ENCODE results near the gene MPL. TPM values are rescaled to one million over a fixed set of nuclear protein-coding genes. Genes with fewer than 3 reads are reported as not detected.
A peak's percentile ranks its signal among the peaks of the same experiment; 100 is the strongest.

MPL gene
- total and polyA plus RNA-seq, 2 of the 13 experiments (the other 11 are each of a cell fraction or from before 2014, with no cell fraction given): not detected

GRCh38 chr1:43363935-43364525, 26.4 kb downstream of the MPL start:
- POLR2A ChIA-PET: interaction anchor here (0.8 to 1.8 kb wide), 2 partner anchors 9 to 16 kb away, joined by 4 to 10 read pairs; no protein-coding TSS in a partner anchor
- H3K4me1 ChIP-seq (ENCODE audit: insufficient read depth, low read length): peaks cover 88% of the 10 kb centered on the region
- peaks cover 15 to 31% of the 10 kb centered on the region in 2 experiments for H3K36me3 ChIP-seq (replicated peaks in 1 of 2; ENCODE audit: control insufficient read depth in 1 of 2, insufficient read depth in 2 of 2, low read length in 2 of 2)
- in situ Hi-C loops (cut with HindIII; ENCODE audit: extremely low pct_ligation_motif_present, low pct_unique_long_range_greater_than_20kb) (no loop called here), intact Hi-C loops (cut with micrococcal nuclease; ENCODE audit: unreplicated experiment) (no loop called here)
- no peak for ATAC-seq
- 73% methylated on average over 5 of the region's 5 CpGs for WGBS (ENCODE audit: low lambda C conversion rate)
- peaks cover 41% of the 10 kb centered on the region for H3K79me2 ChIP-seq (ENCODE audit: insufficient read depth, low read length)
- no peaks in the 10 kb centered on the region for H3K9me3 ChIP-seq (ENCODE audit: low read length)
- H3K4me3 ChIP-seq (replicated peaks in 1 of 3; ENCODE audit: insufficient read depth in 1 of 3, low read depth in 2 of 3, low read length in 3 of 3): no peak overlapping the region
- no peak overlapping the region for H3K4me2 ChIP-seq (ENCODE audit: low read depth, low read length)
- H4K20me1 ChIP-seq (ENCODE audit: insufficient read depth, low read length): no peaks in the 10 kb centered on the region
- TF ChIP-seq RNF219 (CRISPR knock-in tag; IDR thresholded peaks at IDR 0.05): no peak
- TF ChIP-seq TEF (CRISPR knock-in tag; IDR thresholded peaks at IDR 0.05): no peak
- TF ChIP-seq NR2F6 (IDR thresholded peaks at IDR 0.05): peak; percentile 44; the same call in 1 of the 2 replicates
- no peak for TF ChIP-seq NR2F6 (CRISPR knock-in tag; IDR thresholded peaks at IDR 0.05)
- H3K9ac ChIP-seq (ENCODE audit: insufficient read depth, low read depth, low read length): no peak overlapping the region
- no peak for DNase-seq (ENCODE audit: low spot score)
- peak overlapping the region; percentile 30 for H3K27ac ChIP-seq (ENCODE audit: extremely low read length, insufficient read depth, low read length)
- no peaks in the 10 kb centered on the region; a peak in 1 of 5 replicates for H3K27me3 ChIP-seq (ENCODE audit: control insufficient read depth in 1 of 2, insufficient read depth in 2 of 2, low read length in 2 of 2)
- TSS peak; percentile 37 for BruUV-seq (replicated peaks)
- no peak for FAIRE-seq
- CTCF ChIA-PET (ENCODE audit: low intra/inter-chr PET ratio, low total read pairs): no interaction called here
- H2AFZ ChIP-seq (ENCODE audit: low read length): no peak overlapping the region

GRCh38 chr1:43365678-43366077, 28.1 kb downstream of the MPL start:
- no peak for TF ChIP-seq ZBTB34 (CRISPR knock-in tag; IDR thresholded peaks at IDR 0.05)
- no peak for TF ChIP-seq CBX2 (IDR thresholded peaks at IDR 0.05; ENCODE audit: low read depth, low read length)
- TF ChIP-seq CBX2 (CRISPR knock-in tag; IDR thresholded peaks at IDR 0.05; ENCODE audit: low read depth): no peak
- TF ChIP-seq ZNF510 (CRISPR knock-in tag; IDR thresholded peaks at IDR 0.05; ENCODE audit: low read depth): no peak
- intact Hi-C loops (cut with micrococcal nuclease; ENCODE audit: unreplicated experiment): no loop called here
- no peaks in the 10 kb centered on the region for H3K9me3 ChIP-seq (ENCODE audit: low read length)
- in situ Hi-C loops (cut with HindIII; ENCODE audit: extremely low pct_ligation_motif_present, low pct_unique_long_range_greater_than_20kb): no loop called here
- H4K20me1 ChIP-seq (ENCODE audit: insufficient read depth, low read length): no peaks in the 10 kb centered on the region
- CTCF ChIA-PET (ENCODE audit: low intra/inter-chr PET ratio, low total read pairs): no interaction called here
- peak overlapping the region; percentile 92; the same call in 1 of the 2 replicates for H3K4me2 ChIP-seq (ENCODE audit: low read depth, low read length)
- no peaks in the 10 kb centered on the region for H3K27me3 ChIP-seq (ENCODE audit: control insufficient read depth in 1 of 2, insufficient read depth in 2 of 2, low read length in 2 of 2)
- no TSS peak for BruUV-seq (replicated peaks)
- WGBS (ENCODE audit: low lambda C conversion rate): 96% methylated on average over 2 of the region's 2 CpGs
- H3K79me2 ChIP-seq (ENCODE audit: insufficient read depth, low read length): peaks cover 25% of the 10 kb centered on the region
- no peak overlapping the region for H2AFZ ChIP-seq (ENCODE audit: low read length)
- H3K27ac ChIP-seq (ENCODE audit: extremely low read length, insufficient read depth, low read length): no peak overlapping the region
- peaks cover 76% of the 10 kb centered on the region for H3K4me1 ChIP-seq (ENCODE audit: insufficient read depth, low read length)
- DNase-seq (ENCODE audit: low spot score): no peak
- POLR2A ChIA-PET: interaction anchor here (3.6 to 3.8 kb wide), 2 partner anchors 16 to 24 kb away, joined by 21 to 32 read pairs; partner anchors contain the start of genes MED8 and SZT2
- H3K36me3 ChIP-seq (replicated peaks in 1 of 2; ENCODE audit: control insufficient read depth in 1 of 2, insufficient read depth in 2 of 2, low read length in 2 of 2): peaks cover 11 to 23% of the 10 kb centered on the region in 2 experiments
- peak overlapping the region; percentile 18; the same call in 1 of the 2 replicates for H3K9ac ChIP-seq (ENCODE audit: insufficient read depth, low read depth, low read length)
- H3K4me3 ChIP-seq (replicated peaks in 1 of 3; ENCODE audit: insufficient read depth in 1 of 3, low read depth in 2 of 3, low read length in 3 of 3): peak overlapping the region in 1 of 3 experiments; percentile 88; a peak in 1 of 6 replicates
- no peak for ATAC-seq
- FAIRE-seq: no peak

All from HepG2 (cell line).